HEK293 (cell line): ENCODE results near the gene CSGALNACT2.
A peak's percentile ranks its signal among the peaks of the same experiment; 100 is the strongest.

Experiments used
- CTCF ChIA-PET: fragments of 350-600 bp; formaldehyde crosslinking; extraction: SDS; loops from one replicate; lab custom pipeline; 2021; ENCODE audit warnings: antibody characterized with exemption; lab: Yijun Ruan, JAX
- POLR2A ChIA-PET: fragments of 300-600 bp; formaldehyde crosslinking; extraction: SDS; loops from one replicate; lab custom pipeline; 2020; ENCODE audit warnings: antibody characterized with exemption, inconsistent platforms; lab: Yijun Ruan, JAX
- H3K27ac ChIP-seq: fragments of 200-500 bp; sonication (Bioruptor generic); 2 replicates; pipeline ENCODE4 v1.5.1; 2014; ENCODE audit warnings: low read depth, low read length, control low read depth, inconsistent platforms; ENCODE audit errors: extremely low read depth
- H3K36me3 ChIP-seq, 2 experiments: fragments of 200-500 bp in 1 of 2; sonication (Bioruptor generic) in 1 of 2; 1 replicate in 1 of 2; 2 replicates in 1 of 2; pipeline ENCODE4 v1.5.1; 2014 to 2017; ENCODE audit warnings: inconsistent platforms in 2 of 2, low read length in 2 of 2; ENCODE audit not compliant: control insufficient read depth in 2 of 2, insufficient read depth in 1 of 2
- H3K4me1 ChIP-seq: fragments of 200-500 bp; sonication (Bioruptor generic); 2 replicates; pipeline ENCODE4 v1.5.1; 2014; ENCODE audit warnings: mild to moderate bottlenecking, low read length, inconsistent platforms; ENCODE audit not compliant: control insufficient read depth, insufficient read depth
- H3K4me3 ChIP-seq: 2 replicates; pipeline ENCODE4 v1.5.1; 2011; ENCODE audit warnings: low read depth, mild to moderate bottlenecking, control low read depth, low read length, moderate library complexity
- H3K9me3 ChIP-seq: fragments of 200-500 bp; sonication (Bioruptor generic); 2 replicates; pipeline ENCODE4 v1.5.1; 2014; ENCODE audit warnings: low read depth, low read length, inconsistent platforms; ENCODE audit not compliant: control insufficient read depth, insufficient read depth
- EGR2 ChIP-seq: fragments of 450-650 bp; formaldehyde crosslinking; IDR thresholded peaks from 2 replicates; pipeline ENCODE4 v1.5.1; 2016; ENCODE audit warnings: low read depth, missing biosample characterization, missing genetic modification characterization
- GLIS1 ChIP-seq: fragments of 450-650 bp; formaldehyde crosslinking; IDR thresholded peaks from 2 replicates; pipeline ENCODE4 v1.5.1; 2016; ENCODE audit warnings: missing biosample characterization, missing genetic modification characterization
- KLF1 ChIP-seq: fragments of 450-650 bp; formaldehyde crosslinking; IDR thresholded peaks from 2 replicates; pipeline ENCODE4 v1.5.1; 2016; ENCODE audit warnings: missing biosample characterization, missing genetic modification characterization
- KLF16 ChIP-seq: fragments of 450-650 bp; formaldehyde crosslinking; IDR thresholded peaks from 2 replicates; pipeline ENCODE4 v1.5.1; 2017; ENCODE audit warnings: missing biosample characterization, missing genetic modification characterization
- KLF7 ChIP-seq: fragments of 450-650 bp; formaldehyde crosslinking; IDR thresholded peaks from 2 replicates; pipeline ENCODE4 v1.5.1; 2016; ENCODE audit warnings: missing biosample characterization, missing genetic modification characterization, borderline replicate concordance
- PRDM1 ChIP-seq: fragments of 450-650 bp; formaldehyde crosslinking; IDR thresholded peaks from 2 replicates; pipeline ENCODE4; 2016; ENCODE audit warnings: missing biosample characterization, missing genetic modification characterization
- SETDB1 ChIP-seq: IDR thresholded peaks from one replicate; pipeline ENCODE4 v1.6.1; 2017; ENCODE audit warnings: mild to moderate bottlenecking, low read length, moderate library complexity, mixed read lengths; ENCODE audit not compliant: insufficient read length
- SP3 ChIP-seq: fragments of 450-650 bp; formaldehyde crosslinking; IDR thresholded peaks from 2 replicates; pipeline ENCODE4 v1.5.1; 2016; ENCODE audit warnings: missing biosample characterization, missing genetic modification characterization
- TCF7L2 ChIP-seq: IDR thresholded peaks from 2 replicates; pipeline ENCODE4 v1.6.1; 2011; ENCODE audit warnings: low read depth, mild to moderate bottlenecking, inconsistent platforms, low read length, moderate library complexity, borderline replicate concordance
- ZBTB48 ChIP-seq: fragments of 450-650 bp; formaldehyde crosslinking; IDR thresholded peaks from 2 replicates; pipeline ENCODE4 v1.5.1; 2016; ENCODE audit warnings: missing biosample characterization, missing genetic modification characterization
- ZFP3 ChIP-seq: fragments of 450-650 bp; formaldehyde crosslinking; IDR thresholded peaks from 2 replicates; pipeline ENCODE4 v1.5.1; 2016; ENCODE audit warnings: low read depth, missing biosample characterization, missing genetic modification characterization
- ZNF157 ChIP-seq: fragments of 450-650 bp; formaldehyde crosslinking; IDR thresholded peaks from 2 replicates; pipeline ENCODE4 v1.5.1; 2016; ENCODE audit warnings: missing biosample characterization, missing genetic modification characterization
- ZNF16 ChIP-seq: fragments of 450-650 bp; formaldehyde crosslinking; IDR thresholded peaks from 2 replicates; pipeline ENCODE4 v1.5.1; 2016; ENCODE audit warnings: low read depth, missing biosample characterization, missing genetic modification characterization
- ZNF174 ChIP-seq: fragments of 450-650 bp; formaldehyde crosslinking; IDR thresholded peaks from 2 replicates; pipeline ENCODE4 v1.5.0; 2017; ENCODE audit warnings: missing biosample characterization, mild to moderate bottlenecking, missing genetic modification characterization
- ZNF214 ChIP-seq: fragments of 450-650 bp; formaldehyde crosslinking; IDR thresholded peaks from 2 replicates; pipeline ENCODE4 v1.5.1; 2017; ENCODE audit warnings: missing biosample characterization, mild to moderate bottlenecking, missing genetic modification characterization, borderline replicate concordance
- ZNF223 ChIP-seq: fragments of 450-650 bp; formaldehyde crosslinking; IDR thresholded peaks from 2 replicates; pipeline ENCODE4 v1.5.1; 2016; ENCODE audit warnings: missing biosample characterization, missing genetic modification characterization
- ZNF354C ChIP-seq: fragments of 450-650 bp; formaldehyde crosslinking; IDR thresholded peaks from 2 replicates; pipeline ENCODE4 v1.5.1; 2016; ENCODE audit warnings: missing biosample characterization, missing genetic modification characterization, low read depth, borderline replicate concordance
- ZNF560 ChIP-seq: fragments of 450-650 bp; formaldehyde crosslinking; IDR thresholded peaks from 2 replicates; pipeline ENCODE4 v1.5.1; 2017; ENCODE audit warnings: missing biosample characterization, missing genetic modification characterization, borderline replicate concordance
- ZNF585B ChIP-seq: fragments of 450-650 bp; formaldehyde crosslinking; IDR thresholded peaks from 2 replicates; pipeline ENCODE4 v1.5.1; 2016; ENCODE audit warnings: missing biosample characterization, missing genetic modification characterization
- ZNF621 ChIP-seq: fragments of 450-650 bp; formaldehyde crosslinking; IDR thresholded peaks from 2 replicates; pipeline ENCODE4 v1.5.1; 2017; ENCODE audit warnings: missing biosample characterization, missing genetic modification characterization
- ZNF776 ChIP-seq: fragments of 450-650 bp; formaldehyde crosslinking; IDR thresholded peaks from 2 replicates; pipeline ENCODE4 v1.5.0; 2017; ENCODE audit warnings: missing biosample characterization, missing genetic modification characterization, borderline replicate concordance
- ZNF785 ChIP-seq: fragments of 450-650 bp; formaldehyde crosslinking; IDR thresholded peaks from 2 replicates; pipeline ENCODE4 v1.5.1; 2016; ENCODE audit warnings: missing biosample characterization, missing genetic modification characterization
- TF ChIP-seq, protein P1 (sequence below): fragments of 450-650 bp; IDR thresholded peaks from 2 replicates; pipeline ENCODE4 v1.5.1; 2018; ENCODE audit warnings: missing biosample characterization, mild to moderate bottlenecking, missing genetic modification characterization
- TF ChIP-seq, protein P2 (sequence below): fragments of 450-650 bp; formaldehyde crosslinking; conservative IDR thresholded peaks from 2 replicates; pipeline ENCODE4 v1.5.1; 2016; ENCODE audit warnings: low read depth, missing biosample characterization, missing genetic modification characterization

CSGALNACT2 gene

GRCh38 chr10:43126759-43127424 lies 11.4 kb upstream of the CSGALNACT2 start:
- Histone ChIP-seq H3K27ac (no peak overlapping the region), H3K9me3 (no peaks in the 10 kb centered on the region), H3K4me3 (no peak overlapping the region), H3K36me3 (no peaks in the 10 kb centered on the region), H3K4me1 (peaks cover 4% of the 10 kb centered on the region; the same call in 1 of the 2 replicates)
- CTCF ChIA-PET = no interaction called here
- TF ChIP-seq PRDM1 (tag by site-specific recombination) = no peak
- no peak for TF ChIP-seq KLF1 (tag by site-specific recombination)
- no peak for TF ChIP-seq EGR2
- TF ChIP-seq ZBTB48 = no peak
- no peak for TF ChIP-seq ZNF174 (tag by site-specific recombination)
- TF ChIP-seq TCF7L2 = no peak
- peak; percentile 56 for TF ChIP-seq GLIS1
- no peak for TF ChIP-seq ZNF560
- POLR2A ChIA-PET = no interaction called here

- H3K36me3 ChIP-seq = no peaks in the 10 kb centered on the region
- no peaks in the 10 kb centered on the region for H3K9me3 ChIP-seq
- POLR2A ChIA-PET = no interaction called here
- H3K4me3 ChIP-seq = no peak overlapping the region
- peaks cover 4% of the 10 kb centered on the region; the same call in 1 of the 2 replicates for H3K4me1 ChIP-seq
- no peak overlapping the region for H3K27ac ChIP-seq
- CTCF ChIA-PET = interaction anchor here (0.6 to 0.7 kb wide), 2 partner anchors 261 to 699 kb away, joined by 3 read pairs; no protein-coding TSS in a partner anchor
- TF ChIP-seq ZNF776 = no peak
- no peak for TF ChIP-seq ZNF223 (tag by site-specific recombination)
- TF ChIP-seq ZNF214 (tag by site-specific recombination) = no peak
- no peak for TF ChIP-seq ZNF16
- no peak for TF ChIP-seq ZNF354C
- no peak for TF ChIP-seq KLF7
- TF ChIP-seq ZFP3 = no peak
- no peak for TF ChIP-seq ZNF621 (tag by site-specific recombination)
- TF ChIP-seq ZBTB48 = no peak
- TF ChIP-seq KLF16 (tag by site-specific recombination) = no peak
- TF ChIP-seq ZNF585B = no peak
- TF ChIP-seq SP3 (tag by site-specific recombination) = no peak
- TF ChIP-seq ZNF157 (tag by site-specific recombination) = no peak
- TF ChIP-seq SETDB1 = no peak
- TF ChIP-seq ZNF785 = no peak
- TF ChIP-seq, protein P1, sequence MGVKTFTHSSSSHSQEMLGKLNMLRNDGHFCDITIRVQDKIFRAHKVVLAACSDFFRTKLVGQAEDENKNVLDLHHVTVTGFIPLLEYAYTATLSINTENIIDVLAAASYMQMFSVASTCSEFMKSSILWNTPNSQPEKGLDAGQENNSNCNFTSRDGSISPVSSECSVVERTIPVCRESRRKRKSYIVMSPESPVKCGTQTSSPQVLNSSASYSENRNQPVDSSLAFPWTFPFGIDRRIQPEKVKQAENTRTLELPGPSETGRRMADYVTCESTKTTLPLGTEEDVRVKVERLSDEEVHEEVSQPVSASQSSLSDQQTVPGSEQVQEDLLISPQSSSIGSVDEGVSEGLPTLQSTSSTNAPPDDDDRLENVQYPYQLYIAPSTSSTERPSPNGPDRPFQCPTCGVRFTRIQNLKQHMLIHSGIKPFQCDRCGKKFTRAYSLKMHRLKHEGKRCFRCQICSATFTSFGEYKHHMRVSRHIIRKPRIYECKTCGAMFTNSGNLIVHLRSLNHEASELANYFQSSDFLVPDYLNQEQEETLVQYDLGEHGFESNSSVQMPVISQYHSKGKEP (tag by site-specific recombination) = no peak
- no peak for TF ChIP-seq GLIS1
- TF ChIP-seq, protein P2, sequence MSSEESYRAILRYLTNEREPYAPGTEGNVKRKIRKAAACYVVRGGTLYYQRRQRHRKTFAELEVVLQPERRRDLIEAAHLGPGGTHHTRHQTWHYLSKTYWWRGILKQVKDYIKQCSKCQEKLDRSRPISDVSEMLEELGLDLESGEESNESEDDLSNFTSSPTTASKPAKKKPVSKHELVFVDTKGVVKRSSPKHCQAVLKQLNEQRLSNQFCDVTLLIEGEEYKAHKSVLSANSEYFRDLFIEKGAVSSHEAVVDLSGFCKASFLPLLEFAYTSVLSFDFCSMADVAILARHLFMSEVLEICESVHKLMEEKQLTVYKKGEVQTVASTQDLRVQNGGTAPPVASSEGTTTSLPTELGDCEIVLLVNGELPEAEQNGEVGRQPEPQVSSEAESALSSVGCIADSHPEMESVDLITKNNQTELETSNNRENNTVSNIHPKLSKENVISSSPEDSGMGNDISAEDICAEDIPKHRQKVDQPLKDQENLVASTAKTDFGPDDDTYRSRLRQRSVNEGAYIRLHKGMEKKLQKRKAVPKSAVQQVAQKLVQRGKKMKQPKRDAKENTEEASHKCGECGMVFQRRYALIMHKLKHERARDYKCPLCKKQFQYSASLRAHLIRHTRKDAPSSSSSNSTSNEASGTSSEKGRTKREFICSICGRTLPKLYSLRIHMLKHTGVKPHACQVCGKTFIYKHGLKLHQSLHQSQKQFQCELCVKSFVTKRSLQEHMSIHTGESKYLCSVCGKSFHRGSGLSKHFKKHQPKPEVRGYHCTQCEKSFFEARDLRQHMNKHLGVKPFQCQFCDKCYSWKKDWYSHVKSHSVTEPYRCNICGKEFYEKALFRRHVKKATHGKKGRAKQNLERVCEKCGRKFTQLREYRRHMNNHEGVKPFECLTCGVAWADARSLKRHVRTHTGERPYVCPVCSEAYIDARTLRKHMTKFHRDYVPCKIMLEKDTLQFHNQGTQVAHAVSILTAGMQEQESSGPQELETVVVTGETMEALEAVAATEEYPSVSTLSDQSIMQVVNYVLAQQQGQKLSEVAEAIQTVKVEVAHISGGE (tag by site-specific recombination) = no peak
Observed at GRCh38 chr10:43127442-43127841, 10.8 kb upstream of the CSGALNACT2 start.
